Esophagus muscularis mucosa (tissue), 3 donors: Measurements from ENCODE around the gene ENO1.
"Not testable (repeated sequence)": the region's sequence is repeated elsewhere in the genome, so short reads cannot be mapped to it uniquely, and the experiment has no call there.

Source experiments
- CTCF ChIP-seq, 3 experiments: fragments of 200-600 bp in 2 of 3; fragments of 450-650 bp in 1 of 3; sonication (generic) in 2 of 3; IDR thresholded peaks; one replicate each; pipeline ENCODE4 v1.5.1; 2017 to 2019; ENCODE audit warnings: antibody characterized with exemption in 3 of 3, mild to moderate bottlenecking in 2 of 3, moderate library complexity in 1 of 3
- POLR2A ChIP-seq: fragments of 450-650 bp; IDR thresholded peaks from one replicate; pipeline ENCODE4 v1.6.1; 2017; ENCODE audit warnings: antibody characterized with exemption, moderate library complexity, mild to moderate bottlenecking, low read depth

- not testable (repeated sequence) for TF ChIP-seq CTCF (IDR thresholded peaks at IDR 0.05); POLR2A
Measured at GRCh38 chr1:8896775-8897174, 18.3 kb upstream of the ENO1 start.
